ENCODE results near the gene CYP2J2. TPM values are rescaled to one million over a fixed set of nuclear protein-coding genes. Genes with fewer than 3 reads are reported as not detected.

CYP2J2 gene
- total RNA-seq, 1 experiment from 2014 or later, result 0.46 TPM

DNA sequence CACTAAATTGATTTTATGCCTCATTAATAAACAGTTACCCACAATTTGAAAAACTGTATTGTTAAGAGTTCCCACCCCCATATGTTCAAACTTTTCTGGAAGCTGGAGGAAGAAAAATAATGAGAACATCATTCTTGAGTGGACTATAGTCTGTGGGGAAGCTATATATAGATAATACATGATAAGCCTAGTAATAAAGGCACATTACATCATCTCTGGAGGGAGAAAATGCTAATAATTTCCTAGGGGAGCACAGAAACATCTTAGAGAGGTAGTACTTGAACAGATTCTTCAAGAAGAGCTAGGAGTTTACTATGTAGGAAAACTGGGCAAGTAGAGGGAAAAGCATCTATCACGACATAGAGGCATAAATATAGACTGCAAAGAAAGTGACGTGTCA, 19.6 kb downstream of the CYP2J2 start (continued):
- TF ChIP-seq, protein P1, sequence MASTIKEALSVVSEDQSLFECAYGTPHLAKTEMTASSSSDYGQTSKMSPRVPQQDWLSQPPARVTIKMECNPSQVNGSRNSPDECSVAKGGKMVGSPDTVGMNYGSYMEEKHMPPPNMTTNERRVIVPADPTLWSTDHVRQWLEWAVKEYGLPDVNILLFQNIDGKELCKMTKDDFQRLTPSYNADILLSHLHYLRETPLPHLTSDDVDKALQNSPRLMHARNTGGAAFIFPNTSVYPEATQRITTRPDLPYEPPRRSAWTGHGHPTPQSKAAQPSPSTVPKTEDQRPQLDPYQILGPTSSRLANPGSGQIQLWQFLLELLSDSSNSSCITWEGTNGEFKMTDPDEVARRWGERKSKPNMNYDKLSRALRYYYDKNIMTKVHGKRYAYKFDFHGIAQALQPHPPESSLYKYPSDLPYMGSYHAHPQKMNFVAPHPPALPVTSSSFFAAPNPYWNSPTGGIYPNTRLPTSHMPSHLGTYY (CRISPR knock-in tag; IDR thresholded peaks at IDR 0.05), result no peak
- TF ChIP-seq, protein P2, sequence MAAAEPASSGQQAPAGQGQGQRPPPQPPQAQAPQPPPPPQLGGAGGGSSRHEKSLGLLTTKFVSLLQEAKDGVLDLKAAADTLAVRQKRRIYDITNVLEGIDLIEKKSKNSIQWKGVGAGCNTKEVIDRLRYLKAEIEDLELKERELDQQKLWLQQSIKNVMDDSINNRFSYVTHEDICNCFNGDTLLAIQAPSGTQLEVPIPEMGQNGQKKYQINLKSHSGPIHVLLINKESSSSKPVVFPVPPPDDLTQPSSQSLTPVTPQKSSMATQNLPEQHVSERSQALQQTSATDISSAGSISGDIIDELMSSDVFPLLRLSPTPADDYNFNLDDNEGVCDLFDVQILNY (CRISPR knock-in tag; IDR thresholded peaks at IDR 0.05), result no peak
- no peak for TF ChIP-seq SMAD4 (CRISPR knock-in tag; IDR thresholded peaks at IDR 0.05)
- TF ChIP-seq, protein P3, sequence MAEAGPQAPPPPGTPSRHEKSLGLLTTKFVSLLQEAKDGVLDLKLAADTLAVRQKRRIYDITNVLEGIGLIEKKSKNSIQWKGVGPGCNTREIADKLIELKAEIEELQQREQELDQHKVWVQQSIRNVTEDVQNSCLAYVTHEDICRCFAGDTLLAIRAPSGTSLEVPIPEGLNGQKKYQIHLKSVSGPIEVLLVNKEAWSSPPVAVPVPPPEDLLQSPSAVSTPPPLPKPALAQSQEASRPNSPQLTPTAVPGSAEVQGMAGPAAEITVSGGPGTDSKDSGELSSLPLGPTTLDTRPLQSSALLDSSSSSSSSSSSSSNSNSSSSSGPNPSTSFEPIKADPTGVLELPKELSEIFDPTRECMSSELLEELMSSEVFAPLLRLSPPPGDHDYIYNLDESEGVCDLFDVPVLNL (CRISPR knock-in tag; IDR thresholded peaks at IDR 0.05; ENCODE audit: borderline replicate concordance, low read depth), result no peak

DNA sequence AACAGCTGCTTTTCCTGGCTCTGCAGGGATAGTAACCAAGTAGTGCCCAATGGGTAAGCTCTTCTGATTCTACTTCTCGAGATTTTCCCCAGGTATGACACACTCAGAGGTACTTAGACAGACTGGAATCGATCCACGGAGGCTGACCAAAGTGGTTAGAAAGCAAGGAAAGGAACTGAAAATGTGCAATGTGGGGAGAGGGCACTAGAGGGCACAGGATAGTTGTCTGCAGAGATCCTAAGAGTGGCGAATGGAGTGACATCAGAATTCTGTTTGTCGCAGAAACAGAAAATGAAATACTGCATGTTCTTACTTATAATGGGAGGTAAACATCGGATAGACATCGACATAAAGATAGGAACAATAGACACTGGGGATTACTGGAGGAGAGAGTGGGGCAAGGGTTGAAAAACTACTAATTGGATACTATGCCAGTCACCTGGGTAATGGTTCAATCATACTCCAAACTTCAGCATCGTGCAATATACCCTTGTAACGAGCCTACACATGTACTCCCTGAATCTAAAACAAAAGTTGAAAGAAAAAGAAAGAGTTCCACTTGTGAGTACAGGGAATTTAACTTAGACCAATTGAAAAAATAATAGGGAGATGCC, 23.3 kb downstream of the CYP2J2 start:
- ATAC-seq (peak; percentile 79), DNase-seq (ENCODE audit: low spot score) (peak; percentile 34)
- H3K4me3 Mint-ChIP-seq, result no peak overlapping the region
- CTCF ChIA-PET, result interaction anchor here (0.8 to 3.0 kb wide), 3 partner anchors 9 to 44 kb away, joined by 3 to 32 read pairs (median 3); no protein-coding TSS in a partner anchor
- no peaks in the 10 kb centered on the region for H3K36me3 Mint-ChIP-seq
- no peak overlapping the region for H3K27ac Mint-ChIP-seq
- no peaks in the 10 kb centered on the region for H3K9me3 Mint-ChIP-seq
- H3K27me3 Mint-ChIP-seq (ENCODE audit: low read depth), result no peaks in the 10 kb centered on the region
- POLR2A ChIA-PET, result no interaction called here
- peaks cover 7% of the 10 kb centered on the region for H3K4me1 Mint-ChIP-seq
- TF ChIP-seq, protein P4, sequence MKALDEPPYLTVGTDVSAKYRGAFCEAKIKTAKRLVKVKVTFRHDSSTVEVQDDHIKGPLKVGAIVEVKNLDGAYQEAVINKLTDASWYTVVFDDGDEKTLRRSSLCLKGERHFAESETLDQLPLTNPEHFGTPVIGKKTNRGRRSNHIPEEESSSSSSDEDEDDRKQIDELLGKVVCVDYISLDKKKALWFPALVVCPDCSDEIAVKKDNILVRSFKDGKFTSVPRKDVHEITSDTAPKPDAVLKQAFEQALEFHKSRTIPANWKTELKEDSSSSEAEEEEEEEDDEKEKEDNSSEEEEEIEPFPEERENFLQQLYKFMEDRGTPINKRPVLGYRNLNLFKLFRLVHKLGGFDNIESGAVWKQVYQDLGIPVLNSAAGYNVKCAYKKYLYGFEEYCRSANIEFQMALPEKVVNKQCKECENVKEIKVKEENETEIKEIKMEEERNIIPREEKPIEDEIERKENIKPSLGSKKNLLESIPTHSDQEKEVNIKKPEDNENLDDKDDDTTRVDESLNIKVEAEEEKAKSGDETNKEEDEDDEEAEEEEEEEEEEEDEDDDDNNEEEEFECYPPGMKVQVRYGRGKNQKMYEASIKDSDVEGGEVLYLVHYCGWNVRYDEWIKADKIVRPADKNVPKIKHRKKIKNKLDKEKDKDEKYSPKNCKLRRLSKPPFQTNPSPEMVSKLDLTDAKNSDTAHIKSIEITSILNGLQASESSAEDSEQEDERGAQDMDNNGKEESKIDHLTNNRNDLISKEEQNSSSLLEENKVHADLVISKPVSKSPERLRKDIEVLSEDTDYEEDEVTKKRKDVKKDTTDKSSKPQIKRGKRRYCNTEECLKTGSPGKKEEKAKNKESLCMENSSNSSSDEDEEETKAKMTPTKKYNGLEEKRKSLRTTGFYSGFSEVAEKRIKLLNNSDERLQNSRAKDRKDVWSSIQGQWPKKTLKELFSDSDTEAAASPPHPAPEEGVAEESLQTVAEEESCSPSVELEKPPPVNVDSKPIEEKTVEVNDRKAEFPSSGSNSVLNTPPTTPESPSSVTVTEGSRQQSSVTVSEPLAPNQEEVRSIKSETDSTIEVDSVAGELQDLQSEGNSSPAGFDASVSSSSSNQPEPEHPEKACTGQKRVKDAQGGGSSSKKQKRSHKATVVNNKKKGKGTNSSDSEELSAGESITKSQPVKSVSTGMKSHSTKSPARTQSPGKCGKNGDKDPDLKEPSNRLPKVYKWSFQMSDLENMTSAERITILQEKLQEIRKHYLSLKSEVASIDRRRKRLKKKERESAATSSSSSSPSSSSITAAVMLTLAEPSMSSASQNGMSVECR (CRISPR knock-in tag; IDR thresholded peaks at IDR 0.05; ENCODE audit: borderline replicate concordance), result no peak
- TF ChIP-seq, protein P5, sequence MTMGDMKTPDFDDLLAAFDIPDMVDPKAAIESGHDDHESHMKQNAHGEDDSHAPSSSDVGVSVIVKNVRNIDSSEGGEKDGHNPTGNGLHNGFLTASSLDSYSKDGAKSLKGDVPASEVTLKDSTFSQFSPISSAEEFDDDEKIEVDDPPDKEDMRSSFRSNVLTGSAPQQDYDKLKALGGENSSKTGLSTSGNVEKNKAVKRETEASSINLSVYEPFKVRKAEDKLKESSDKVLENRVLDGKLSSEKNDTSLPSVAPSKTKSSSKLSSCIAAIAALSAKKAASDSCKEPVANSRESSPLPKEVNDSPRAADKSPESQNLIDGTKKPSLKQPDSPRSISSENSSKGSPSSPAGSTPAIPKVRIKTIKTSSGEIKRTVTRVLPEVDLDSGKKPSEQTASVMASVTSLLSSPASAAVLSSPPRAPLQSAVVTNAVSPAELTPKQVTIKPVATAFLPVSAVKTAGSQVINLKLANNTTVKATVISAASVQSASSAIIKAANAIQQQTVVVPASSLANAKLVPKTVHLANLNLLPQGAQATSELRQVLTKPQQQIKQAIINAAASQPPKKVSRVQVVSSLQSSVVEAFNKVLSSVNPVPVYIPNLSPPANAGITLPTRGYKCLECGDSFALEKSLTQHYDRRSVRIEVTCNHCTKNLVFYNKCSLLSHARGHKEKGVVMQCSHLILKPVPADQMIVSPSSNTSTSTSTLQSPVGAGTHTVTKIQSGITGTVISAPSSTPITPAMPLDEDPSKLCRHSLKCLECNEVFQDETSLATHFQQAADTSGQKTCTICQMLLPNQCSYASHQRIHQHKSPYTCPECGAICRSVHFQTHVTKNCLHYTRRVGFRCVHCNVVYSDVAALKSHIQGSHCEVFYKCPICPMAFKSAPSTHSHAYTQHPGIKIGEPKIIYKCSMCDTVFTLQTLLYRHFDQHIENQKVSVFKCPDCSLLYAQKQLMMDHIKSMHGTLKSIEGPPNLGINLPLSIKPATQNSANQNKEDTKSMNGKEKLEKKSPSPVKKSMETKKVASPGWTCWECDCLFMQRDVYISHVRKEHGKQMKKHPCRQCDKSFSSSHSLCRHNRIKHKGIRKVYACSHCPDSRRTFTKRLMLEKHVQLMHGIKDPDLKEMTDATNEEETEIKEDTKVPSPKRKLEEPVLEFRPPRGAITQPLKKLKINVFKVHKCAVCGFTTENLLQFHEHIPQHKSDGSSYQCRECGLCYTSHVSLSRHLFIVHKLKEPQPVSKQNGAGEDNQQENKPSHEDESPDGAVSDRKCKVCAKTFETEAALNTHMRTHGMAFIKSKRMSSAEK (CRISPR knock-in tag; IDR thresholded peaks at IDR 0.05; ENCODE audit: borderline replicate concordance), result no peak
- TF ChIP-seq, protein P6, sequence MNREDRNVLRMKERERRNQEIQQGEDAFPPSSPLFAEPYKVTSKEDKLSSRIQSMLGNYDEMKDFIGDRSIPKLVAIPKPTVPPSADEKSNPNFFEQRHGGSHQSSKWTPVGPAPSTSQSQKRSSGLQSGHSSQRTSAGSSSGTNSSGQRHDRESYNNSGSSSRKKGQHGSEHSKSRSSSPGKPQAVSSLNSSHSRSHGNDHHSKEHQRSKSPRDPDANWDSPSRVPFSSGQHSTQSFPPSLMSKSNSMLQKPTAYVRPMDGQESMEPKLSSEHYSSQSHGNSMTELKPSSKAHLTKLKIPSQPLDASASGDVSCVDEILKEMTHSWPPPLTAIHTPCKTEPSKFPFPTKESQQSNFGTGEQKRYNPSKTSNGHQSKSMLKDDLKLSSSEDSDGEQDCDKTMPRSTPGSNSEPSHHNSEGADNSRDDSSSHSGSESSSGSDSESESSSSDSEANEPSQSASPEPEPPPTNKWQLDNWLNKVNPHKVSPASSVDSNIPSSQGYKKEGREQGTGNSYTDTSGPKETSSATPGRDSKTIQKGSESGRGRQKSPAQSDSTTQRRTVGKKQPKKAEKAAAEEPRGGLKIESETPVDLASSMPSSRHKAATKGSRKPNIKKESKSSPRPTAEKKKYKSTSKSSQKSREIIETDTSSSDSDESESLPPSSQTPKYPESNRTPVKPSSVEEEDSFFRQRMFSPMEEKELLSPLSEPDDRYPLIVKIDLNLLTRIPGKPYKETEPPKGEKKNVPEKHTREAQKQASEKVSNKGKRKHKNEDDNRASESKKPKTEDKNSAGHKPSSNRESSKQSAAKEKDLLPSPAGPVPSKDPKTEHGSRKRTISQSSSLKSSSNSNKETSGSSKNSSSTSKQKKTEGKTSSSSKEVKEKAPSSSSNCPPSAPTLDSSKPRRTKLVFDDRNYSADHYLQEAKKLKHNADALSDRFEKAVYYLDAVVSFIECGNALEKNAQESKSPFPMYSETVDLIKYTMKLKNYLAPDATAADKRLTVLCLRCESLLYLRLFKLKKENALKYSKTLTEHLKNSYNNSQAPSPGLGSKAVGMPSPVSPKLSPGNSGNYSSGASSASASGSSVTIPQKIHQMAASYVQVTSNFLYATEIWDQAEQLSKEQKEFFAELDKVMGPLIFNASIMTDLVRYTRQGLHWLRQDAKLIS (CRISPR knock-in tag; IDR thresholded peaks at IDR 0.05; ENCODE audit: borderline replicate concordance), result no peak
- no peak for TF ChIP-seq TEAD1 (CRISPR knock-in tag; IDR thresholded peaks at IDR 0.05)
- TF ChIP-seq, protein P7, sequence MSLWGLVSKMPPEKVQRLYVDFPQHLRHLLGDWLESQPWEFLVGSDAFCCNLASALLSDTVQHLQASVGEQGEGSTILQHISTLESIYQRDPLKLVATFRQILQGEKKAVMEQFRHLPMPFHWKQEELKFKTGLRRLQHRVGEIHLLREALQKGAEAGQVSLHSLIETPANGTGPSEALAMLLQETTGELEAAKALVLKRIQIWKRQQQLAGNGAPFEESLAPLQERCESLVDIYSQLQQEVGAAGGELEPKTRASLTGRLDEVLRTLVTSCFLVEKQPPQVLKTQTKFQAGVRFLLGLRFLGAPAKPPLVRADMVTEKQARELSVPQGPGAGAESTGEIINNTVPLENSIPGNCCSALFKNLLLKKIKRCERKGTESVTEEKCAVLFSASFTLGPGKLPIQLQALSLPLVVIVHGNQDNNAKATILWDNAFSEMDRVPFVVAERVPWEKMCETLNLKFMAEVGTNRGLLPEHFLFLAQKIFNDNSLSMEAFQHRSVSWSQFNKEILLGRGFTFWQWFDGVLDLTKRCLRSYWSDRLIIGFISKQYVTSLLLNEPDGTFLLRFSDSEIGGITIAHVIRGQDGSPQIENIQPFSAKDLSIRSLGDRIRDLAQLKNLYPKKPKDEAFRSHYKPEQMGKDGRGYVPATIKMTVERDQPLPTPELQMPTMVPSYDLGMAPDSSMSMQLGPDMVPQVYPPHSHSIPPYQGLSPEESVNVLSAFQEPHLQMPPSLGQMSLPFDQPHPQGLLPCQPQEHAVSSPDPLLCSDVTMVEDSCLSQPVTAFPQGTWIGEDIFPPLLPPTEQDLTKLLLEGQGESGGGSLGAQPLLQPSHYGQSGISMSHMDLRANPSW (CRISPR knock-in tag; conservative IDR thresholded peaks at IDR 0.05; ENCODE audit: low read depth), result no peak
- TF ChIP-seq, protein P8, sequence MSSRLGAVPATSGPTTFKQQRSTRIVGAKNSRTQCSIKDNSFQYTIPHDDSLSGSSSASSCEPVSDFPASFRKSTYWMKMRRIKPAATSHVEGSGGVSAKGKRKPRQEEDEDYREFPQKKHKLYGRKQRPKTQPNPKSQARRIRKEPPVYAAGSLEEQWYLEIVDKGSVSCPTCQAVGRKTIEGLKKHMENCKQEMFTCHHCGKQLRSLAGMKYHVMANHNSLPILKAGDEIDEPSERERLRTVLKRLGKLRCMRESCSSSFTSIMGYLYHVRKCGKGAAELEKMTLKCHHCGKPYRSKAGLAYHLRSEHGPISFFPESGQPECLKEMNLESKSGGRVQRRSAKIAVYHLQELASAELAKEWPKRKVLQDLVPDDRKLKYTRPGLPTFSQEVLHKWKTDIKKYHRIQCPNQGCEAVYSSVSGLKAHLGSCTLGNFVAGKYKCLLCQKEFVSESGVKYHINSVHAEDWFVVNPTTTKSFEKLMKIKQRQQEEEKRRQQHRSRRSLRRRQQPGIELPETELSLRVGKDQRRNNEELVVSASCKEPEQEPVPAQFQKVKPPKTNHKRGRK (CRISPR knock-in tag; IDR thresholded peaks at IDR 0.05; ENCODE audit: borderline replicate concordance), result no peak

Data from WTC11 (cell line).